K562 (cell line): ENCODE data around the gene HIRIP3. TPM values are rescaled to one million over a fixed set of nuclear protein-coding genes. Genes with fewer than 3 reads are reported as not detected.
A peak's percentile ranks its signal among the peaks of the same experiment; 100 is the strongest.

Source experiments
- ATF1 ChIP-seq, 2 experiments: fragments of 450-650 bp in 1 of 2; IDR thresholded peaks; 2 replicates each; pipeline ENCODE4 v1.6.1; 2016; ENCODE audit warnings: missing compliant biosample characterization in 1 of 2, missing genetic modification characterization in 1 of 2
- BHLHE40 ChIP-seq: IDR thresholded peaks from 2 replicates; pipeline ENCODE4 v1.6.1; 2011; ENCODE audit warnings: low read length, improper control_type of control experiment
- CBFB ChIP-seq: sonication (generic); formaldehyde crosslinking; IDR thresholded peaks from 2 replicates; pipeline ENCODE4 v1.4.0; 2020; ENCODE audit warnings: mild to moderate bottlenecking, missing genetic modification reagents
- CEBPG ChIP-seq, 3 experiments: fragments of 200-800 bp in 1 of 3; sonication (Bioruptor generic) in 1 of 3; sonication (generic) in 1 of 3; formaldehyde crosslinking in 1 of 3; IDR thresholded peaks in 2 of 3; conservative IDR thresholded peaks in 1 of 3; 2 replicates each; pipeline versions ENCODE4 v1.6.1 to v1.8.0; 2016 to 2022; ENCODE audit warnings: missing compliant biosample characterization in 2 of 3, missing genetic modification characterization in 2 of 3, mild to moderate bottlenecking in 1 of 3, missing genetic modification reagents in 1 of 3
- ESRRA ChIP-seq: fragments of 450-650 bp; IDR thresholded peaks from 2 replicates; pipeline ENCODE4 v1.6.1; 2014; ENCODE audit warnings: low read depth, mild to moderate bottlenecking, moderate library complexity, borderline replicate concordance
- HMGN3 ChIP-seq: IDR thresholded peaks from 2 replicates; pipeline ENCODE4 v1.6.1; 2011; ENCODE audit warnings: borderline replicate concordance, low read depth, mild to moderate bottlenecking, mixed read lengths, low read length; ENCODE audit not compliant: insufficient read length; ENCODE audit errors: extremely low read depth
- IFI16 ChIP-seq: fragments of 250-450 bp; sonication (Bioruptor Pico); IDR thresholded peaks from 2 replicates; pipeline ENCODE4 v2.1.2; 2022; ENCODE audit warnings: mild to moderate bottlenecking, inconsistent platforms
- NFXL1 ChIP-seq: fragments of 450-650 bp; formaldehyde crosslinking; IDR thresholded peaks from 2 replicates; pipeline ENCODE4 v1.4.0; 2021; ENCODE audit warnings: mild to moderate bottlenecking
- POLR2B ChIP-seq: fragments of 450-650 bp; IDR thresholded peaks from 2 replicates; pipeline ENCODE4 v1.6.1; 2018; ENCODE audit warnings: low read depth; ENCODE audit not compliant: partially characterized antibody
- POU5F1 ChIP-seq: fragments of 150-350 bp; IDR thresholded peaks from 2 replicates; pipeline ENCODE4 v1.6.1; 2014; ENCODE audit warnings: borderline replicate concordance, low read length, low read depth, mild to moderate bottlenecking; ENCODE audit not compliant: partially characterized antibody
- RBM25 ChIP-seq: fragments of 200-400 bp; formaldehyde crosslinking; IDR thresholded peaks from 2 replicates; pipeline ENCODE4 v1.6.1; 2018; ENCODE audit warnings: low read length, low read depth, moderate library complexity; ENCODE audit not compliant: severe bottlenecking
- RCOR1 ChIP-seq, 2 experiments: IDR thresholded peaks; 2 replicates each; pipeline ENCODE4 v1.6.1; 2012; ENCODE audit warnings: low read depth in 2 of 2, low read length in 2 of 2, borderline replicate concordance in 1 of 2, improper control_type of control experiment in 1 of 2
- SIX5 ChIP-seq, 2 experiments: IDR thresholded peaks; 2 replicates each; pipeline ENCODE4 v1.6.1; 2011; ENCODE audit warnings: low read length in 2 of 2, borderline replicate concordance in 1 of 2, low read depth in 1 of 2, mild to moderate bottlenecking in 1 of 2, moderate library complexity in 1 of 2; ENCODE audit not compliant: insufficient read depth in 1 of 2
- SMARCA5 ChIP-seq: fragments of 450-650 bp; IDR thresholded peaks from 2 replicates; pipeline ENCODE4 v1.6.1; 2016
- SRSF1 ChIP-seq: fragments of 200-400 bp; formaldehyde crosslinking; IDR thresholded peaks from 2 replicates; pipeline ENCODE4 v1.6.1; 2017; ENCODE audit warnings: mild to moderate bottlenecking, low read depth, low read length, moderate library complexity
- TRIM24 ChIP-seq, 2 experiments: fragments of 450-650 bp; IDR thresholded peaks; 2 replicates each; pipeline ENCODE4 v1.6.1; 2016
- U2AF2 ChIP-seq: fragments of 200-400 bp; formaldehyde crosslinking; optimal IDR thresholded peaks from 2 replicates; pipeline ENCODE3; 2017; ENCODE audit warnings: low read depth, mild to moderate bottlenecking, low read length
- ZBTB26 ChIP-seq: fragments of 450-650 bp; formaldehyde crosslinking; IDR thresholded peaks from 2 replicates; pipeline ENCODE4 v1.4.0; 2022; ENCODE audit warnings: missing genetic modification characterization
- ZNF165 ChIP-seq: fragments of 250-450 bp; sonication (Bioruptor Pico); IDR thresholded peaks from 2 replicates; pipeline ENCODE4 v1.4.0; 2020; ENCODE audit warnings: borderline replicate concordance
- ZNF174 ChIP-seq: fragments of 250-450 bp; sonication (Bioruptor Pico); IDR thresholded peaks from 2 replicates; pipeline ENCODE4 v1.4.0; 2020; ENCODE audit warnings: mild to moderate bottlenecking
- ZNF197 ChIP-seq: fragments of 200-800 bp; sonication (Bioruptor generic); IDR thresholded peaks from 2 replicates; pipeline ENCODE4 v1.6.1; 2016; ENCODE audit warnings: low read depth, missing genetic modification characterization, missing compliant biosample characterization
- ZNF57 ChIP-seq: fragments of 450-650 bp; formaldehyde crosslinking; IDR thresholded peaks from 2 replicates; pipeline ENCODE4 v1.4.0; 2020; ENCODE audit warnings: mild to moderate bottlenecking, moderate library complexity
- ZNF668 ChIP-seq: fragments of 250-450 bp; sonication (Bioruptor Pico); IDR thresholded peaks from 2 replicates; pipeline ENCODE4 v1.8.0; 2022; ENCODE audit warnings: mild to moderate bottlenecking, inconsistent platforms
- polyA plus RNA-seq, 8 experiments: library from polyadenylated mRNA; depleted of rRNA in 4 of 8; stranded (reverse) in 5 of 8; unstranded in 3 of 8; fragments of >200 nt; fragmentation: Nextera tagmentation in 2 of 8; fragmentation: Illumina TruSeq in 1 of 8; extraction: Ambion mirVana in 2 of 8; extraction: Trizol in 1 of 8; gene quantifications; 2 replicates each; pipeline versions ENCODE4 v1.2.1 to v1.2.3, GENCODE V29; 2011 to 2014; ENCODE audit warnings: inconsistent platforms in 1 of 8, missing spikeins in 1 of 8
- total RNA-seq, 7 experiments: library from RNA; depleted of rRNA in 6 of 7; stranded (reverse); fragments of >200 nt in 6 of 7; fragmentation: Illumina TruSeq in 2 of 7; extraction: Trizol in 2 of 7; gene quantifications; 2 replicates each; pipeline versions ENCODE4 v1.2.1 to v1.2.3, GENCODE V29; 2011 to 2021; ENCODE audit warnings: low replicate concordance in 1 of 7
- TF ChIP-seq, protein P1 (sequence below): fragments of 250-450 bp; sonication (Bioruptor Pico); IDR thresholded peaks from 2 replicates; pipeline ENCODE4 v1.4.0; 2020; ENCODE audit warnings: mild to moderate bottlenecking, moderate library complexity
- TF ChIP-seq, protein P2 (sequence below): sonication (generic); formaldehyde crosslinking; IDR thresholded peaks from 2 replicates; pipeline ENCODE4 v1.9.0; 2022; ENCODE audit warnings: mild to moderate bottlenecking, missing genetic modification reagents

HIRIP3 gene
- total and polyA plus RNA-seq, 9 of the 15 experiments (the other 6 are each of a cell fraction or from before 2014, with no cell fraction given), result 3.3 to 38.2 (median 18.2) TPM

DNA sequence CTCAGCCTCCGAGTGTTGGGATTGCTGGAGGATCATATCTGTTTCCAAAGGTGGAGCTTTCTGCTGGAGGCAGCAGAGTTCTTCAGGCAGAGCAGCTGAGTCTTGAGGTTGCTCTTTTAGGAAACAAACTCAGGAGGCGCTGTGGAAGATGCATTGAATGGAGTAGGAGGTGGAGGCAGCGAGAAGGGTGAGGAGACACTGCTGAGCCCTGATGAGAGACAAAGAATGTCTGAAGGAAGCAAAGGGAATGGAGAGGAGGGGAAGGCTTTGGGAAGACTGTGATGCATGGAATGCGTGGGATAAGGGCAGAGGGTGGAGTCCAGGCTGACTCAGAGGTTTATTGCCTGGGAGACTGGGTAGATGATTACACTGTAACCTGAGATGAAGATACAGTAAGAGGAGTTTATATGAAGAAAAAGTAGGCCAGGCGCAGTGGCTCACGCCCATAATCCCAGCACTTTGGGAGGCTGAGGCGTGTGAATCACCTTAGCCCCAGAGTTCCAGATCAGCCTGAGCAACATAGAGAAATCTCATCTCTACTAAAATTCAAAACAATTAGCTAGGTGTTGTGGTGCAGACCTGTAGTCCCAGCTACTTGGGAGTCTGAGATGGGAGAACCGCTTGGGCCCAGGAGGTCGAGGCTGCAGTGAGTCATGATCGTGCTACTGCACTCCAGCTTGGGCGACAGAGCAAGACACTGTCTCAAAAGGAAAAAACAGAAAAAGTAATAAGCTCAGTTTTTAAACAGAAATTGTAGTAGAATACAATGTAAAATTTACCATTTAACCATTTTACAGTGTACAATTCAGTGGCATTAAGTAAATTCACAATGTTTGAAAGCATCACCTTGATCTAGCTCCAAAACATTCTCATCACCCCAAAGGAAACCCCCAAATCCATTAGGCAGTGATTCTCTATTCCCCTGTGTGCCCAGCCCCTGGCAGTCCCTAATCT lies 51.3 kb downstream of the HIRIP3 start (continued):
- TF ChIP-seq, protein P1, sequence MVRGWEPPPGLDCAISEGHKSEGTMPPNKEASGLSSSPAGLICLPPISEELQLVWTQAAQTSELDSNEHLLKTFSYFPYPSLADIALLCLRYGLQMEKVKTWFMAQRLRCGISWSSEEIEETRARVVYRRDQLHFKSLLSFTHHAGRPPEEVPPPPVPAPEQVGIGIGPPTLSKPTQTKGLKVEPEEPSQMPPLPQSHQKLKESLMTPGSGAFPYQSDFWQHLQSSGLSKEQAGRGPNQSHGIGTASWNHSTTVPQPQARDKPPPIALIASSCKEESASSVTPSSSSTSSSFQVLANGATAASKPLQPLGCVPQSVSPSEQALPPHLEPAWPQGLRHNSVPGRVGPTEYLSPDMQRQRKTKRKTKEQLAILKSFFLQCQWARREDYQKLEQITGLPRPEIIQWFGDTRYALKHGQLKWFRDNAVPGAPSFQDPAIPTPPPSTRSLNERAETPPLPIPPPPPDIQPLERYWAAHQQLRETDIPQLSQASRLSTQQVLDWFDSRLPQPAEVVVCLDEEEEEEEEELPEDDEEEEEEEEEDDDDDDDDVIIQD (CRISPR knock-in tag), result no peak
- no peak for TF ChIP-seq ATF1 (CRISPR knock-in tag; IDR thresholded peaks at IDR 0.05)
- no peak; the same call in 1 of the 2 replicates for TF ChIP-seq ATF1 (tag; IDR thresholded peaks at IDR 0.05)
- no peak for TF ChIP-seq ZNF165 (CRISPR knock-in tag)
- TF ChIP-seq ZBTB26 (CRISPR knock-in tag), result peak; percentile 81; the same call in 1 of the 2 replicates
- TF ChIP-seq SRSF1, result no peak
- no peak for TF ChIP-seq SIX5 (IDR thresholded peaks at IDR 0.05; ENCODE audit: borderline replicate concordance in 1 of 2, insufficient read depth in 1 of 2, low read depth in 1 of 2, low read length in 2 of 2)
- TF ChIP-seq ESRRA, result no peak; the same call in none of the 2 replicates
- TF ChIP-seq IFI16, result no peak
- TF ChIP-seq, protein P2, sequence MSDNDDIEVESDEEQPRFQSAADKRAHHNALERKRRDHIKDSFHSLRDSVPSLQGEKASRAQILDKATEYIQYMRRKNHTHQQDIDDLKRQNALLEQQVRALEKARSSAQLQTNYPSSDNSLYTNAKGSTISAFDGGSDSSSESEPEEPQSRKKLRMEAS (CRISPR knock-in tag), result no peak
- no peak for TF ChIP-seq TRIM24 (IDR thresholded peaks at IDR 0.05)
- TF ChIP-seq POU5F1, result no peak
- TF ChIP-seq BHLHE40, result 0 out of 2 replicates have a peak, but pooled peaks have one; percentile 2
- no peak for TF ChIP-seq ZNF197 (CRISPR knock-in tag)
- no peak for TF ChIP-seq ZNF57
- no peak for TF ChIP-seq POLR2B
- no peak for TF ChIP-seq ZNF668
- peak; percentile 98 for TF ChIP-seq SMARCA5
- TF ChIP-seq U2AF2, result no peak
- TF ChIP-seq RCOR1 (IDR thresholded peaks at IDR 0.05; ENCODE audit: borderline replicate concordance in 1 of 2, low read depth in 2 of 2, low read length in 2 of 2), result no peak; a peak in 2 of 4 replicates
- no peak for TF ChIP-seq RBM25
- no peak for TF ChIP-seq CBFB (CRISPR knock-in tag)
- no peak for TF ChIP-seq HMGN3
- TF ChIP-seq ZNF174, result no peak
- 0 out of 2 replicates have a peak, but pooled peaks have one; percentile 12 for TF ChIP-seq CEBPG (CRISPR knock-in tag; IDR thresholded peaks at IDR 0.05)
- TF ChIP-seq CEBPG (tag; conservative IDR thresholded peaks at IDR 0.05 in 1 of 2, IDR thresholded peaks at IDR 0.05 in 1 of 2), result no peak
- TF ChIP-seq NFXL1 (CRISPR knock-in tag), result no peak
